SK-N-SH treated with all-trans-retinoic acid at 6 μM for 48 hours (cell line): ENCODE results near the gene SPATS2L.

Source experiments
- ARNTL ChIP-seq: fragments of 450-650 bp; formaldehyde crosslinking; IDR thresholded peaks from 2 replicates; pipeline ENCODE4 v1.5.0; 2020; ENCODE audit warnings: low read depth, mild to moderate bottlenecking, moderate library complexity, borderline replicate concordance
- BACH2 ChIP-seq: fragments of 250-450 bp; sonication (Bioruptor Pico); IDR thresholded peaks from 2 replicates; pipeline ENCODE4 v1.9.0; 2021; ENCODE audit warnings: mild to moderate bottlenecking, borderline replicate concordance
- CSDC2 ChIP-seq: fragments of 250-450 bp; sonication (Bioruptor Pico); IDR thresholded peaks from 2 replicates; pipeline ENCODE4 v1.5.0; 2020; ENCODE audit warnings: mild to moderate bottlenecking, moderate library complexity
- RARB ChIP-seq: fragments of 250-450 bp; sonication (Bioruptor Pico); IDR thresholded peaks from 2 replicates; pipeline ENCODE4 v1.8.0; 2021; ENCODE audit warnings: mild to moderate bottlenecking, moderate library complexity
- SNAI2 ChIP-seq: fragments of 250-450 bp; sonication (Bioruptor Pico); IDR thresholded peaks from 2 replicates; pipeline ENCODE4 v1.5.0; 2020; ENCODE audit warnings: mild to moderate bottlenecking, moderate library complexity
- TCF4 ChIP-seq: fragments of 250-450 bp; sonication (Bioruptor Pico); IDR thresholded peaks from 2 replicates; pipeline ENCODE4 v1.8.0; 2021; ENCODE audit warnings: mild to moderate bottlenecking, moderate library complexity, borderline replicate concordance
- TOX ChIP-seq: fragments of 250-450 bp; sonication (Bioruptor Pico); IDR thresholded peaks from 2 replicates; pipeline ENCODE4 v1.8.0; 2021; ENCODE audit warnings: mild to moderate bottlenecking, moderate library complexity, borderline replicate concordance
- ZC3H10 ChIP-seq: fragments of 250-450 bp; sonication (Bioruptor Pico); IDR thresholded peaks from 2 replicates; pipeline ENCODE4 v1.5.1; 2021; ENCODE audit warnings: mild to moderate bottlenecking, moderate library complexity
- ZFP3 ChIP-seq: fragments of 250-450 bp; sonication (Bioruptor Pico); IDR thresholded peaks from 2 replicates; pipeline ENCODE4 v1.5.0; 2020; ENCODE audit warnings: mild to moderate bottlenecking, moderate library complexity
- ZFP30 ChIP-seq: fragments of 450-650 bp; formaldehyde crosslinking; IDR thresholded peaks from 2 replicates; pipeline ENCODE4 v1.5.0; 2022; ENCODE audit warnings: mild to moderate bottlenecking, moderate library complexity
- TF ChIP-seq, protein P1 (sequence below): fragments of 250-450 bp; sonication (Bioruptor Pico); IDR thresholded peaks from 2 replicates; pipeline ENCODE4 v1.5.0; 2020; ENCODE audit warnings: mild to moderate bottlenecking, moderate library complexity
- TF ChIP-seq, protein P2 (sequence below): fragments of 250-450 bp; sonication (Bioruptor Pico); IDR thresholded peaks from 2 replicates; pipeline ENCODE4 v1.8.0; 2020; ENCODE audit warnings: mild to moderate bottlenecking, moderate library complexity, borderline replicate concordance
- TF ChIP-seq, protein P3 (sequence below): fragments of 250-450 bp; sonication (Bioruptor Pico); IDR thresholded peaks from 2 replicates; pipeline ENCODE4 v1.5.1; 2020; ENCODE audit warnings: low read depth, mild to moderate bottlenecking, moderate library complexity

DNA sequence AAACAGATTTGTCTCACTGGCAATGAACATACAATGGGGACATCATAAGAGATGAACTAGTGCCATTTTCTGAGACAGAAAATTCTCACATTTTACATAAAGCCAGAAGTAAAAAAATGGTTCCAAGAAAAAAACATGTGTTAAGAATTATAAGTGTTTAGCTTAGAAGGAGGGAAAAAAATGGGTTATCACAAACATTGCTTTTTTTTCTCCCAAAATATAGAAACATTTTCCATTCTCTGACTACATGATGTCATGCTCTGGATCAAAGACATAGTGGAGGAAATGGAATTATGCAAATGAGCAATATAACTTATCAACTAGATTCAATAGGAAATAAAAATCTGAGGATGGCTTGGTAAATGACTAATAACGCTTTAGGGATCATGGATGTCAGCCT lies 49.8 kb downstream of the SPATS2L start:
- no peak for TF ChIP-seq RARB (CRISPR knock-in tag)
- TF ChIP-seq, protein P1, sequence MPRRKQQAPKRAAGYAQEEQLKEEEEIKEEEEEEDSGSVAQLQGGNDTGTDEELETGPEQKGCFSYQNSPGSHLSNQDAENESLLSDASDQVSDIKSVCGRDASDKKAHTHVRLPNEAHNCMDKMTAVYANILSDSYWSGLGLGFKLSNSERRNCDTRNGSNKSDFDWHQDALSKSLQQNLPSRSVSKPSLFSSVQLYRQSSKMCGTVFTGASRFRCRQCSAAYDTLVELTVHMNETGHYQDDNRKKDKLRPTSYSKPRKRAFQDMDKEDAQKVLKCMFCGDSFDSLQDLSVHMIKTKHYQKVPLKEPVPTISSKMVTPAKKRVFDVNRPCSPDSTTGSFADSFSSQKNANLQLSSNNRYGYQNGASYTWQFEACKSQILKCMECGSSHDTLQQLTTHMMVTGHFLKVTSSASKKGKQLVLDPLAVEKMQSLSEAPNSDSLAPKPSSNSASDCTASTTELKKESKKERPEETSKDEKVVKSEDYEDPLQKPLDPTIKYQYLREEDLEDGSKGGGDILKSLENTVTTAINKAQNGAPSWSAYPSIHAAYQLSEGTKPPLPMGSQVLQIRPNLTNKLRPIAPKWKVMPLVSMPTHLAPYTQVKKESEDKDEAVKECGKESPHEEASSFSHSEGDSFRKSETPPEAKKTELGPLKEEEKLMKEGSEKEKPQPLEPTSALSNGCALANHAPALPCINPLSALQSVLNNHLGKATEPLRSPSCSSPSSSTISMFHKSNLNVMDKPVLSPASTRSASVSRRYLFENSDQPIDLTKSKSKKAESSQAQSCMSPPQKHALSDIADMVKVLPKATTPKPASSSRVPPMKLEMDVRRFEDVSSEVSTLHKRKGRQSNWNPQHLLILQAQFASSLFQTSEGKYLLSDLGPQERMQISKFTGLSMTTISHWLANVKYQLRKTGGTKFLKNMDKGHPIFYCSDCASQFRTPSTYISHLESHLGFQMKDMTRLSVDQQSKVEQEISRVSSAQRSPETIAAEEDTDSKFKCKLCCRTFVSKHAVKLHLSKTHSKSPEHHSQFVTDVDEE (CRISPR knock-in tag), result no peak
- no peak for TF ChIP-seq ZFP3 (CRISPR knock-in tag)
- TF ChIP-seq TCF4 (CRISPR knock-in tag), result no peak
- no peak for TF ChIP-seq ZFP30 (CRISPR knock-in tag)
- TF ChIP-seq, protein P2, sequence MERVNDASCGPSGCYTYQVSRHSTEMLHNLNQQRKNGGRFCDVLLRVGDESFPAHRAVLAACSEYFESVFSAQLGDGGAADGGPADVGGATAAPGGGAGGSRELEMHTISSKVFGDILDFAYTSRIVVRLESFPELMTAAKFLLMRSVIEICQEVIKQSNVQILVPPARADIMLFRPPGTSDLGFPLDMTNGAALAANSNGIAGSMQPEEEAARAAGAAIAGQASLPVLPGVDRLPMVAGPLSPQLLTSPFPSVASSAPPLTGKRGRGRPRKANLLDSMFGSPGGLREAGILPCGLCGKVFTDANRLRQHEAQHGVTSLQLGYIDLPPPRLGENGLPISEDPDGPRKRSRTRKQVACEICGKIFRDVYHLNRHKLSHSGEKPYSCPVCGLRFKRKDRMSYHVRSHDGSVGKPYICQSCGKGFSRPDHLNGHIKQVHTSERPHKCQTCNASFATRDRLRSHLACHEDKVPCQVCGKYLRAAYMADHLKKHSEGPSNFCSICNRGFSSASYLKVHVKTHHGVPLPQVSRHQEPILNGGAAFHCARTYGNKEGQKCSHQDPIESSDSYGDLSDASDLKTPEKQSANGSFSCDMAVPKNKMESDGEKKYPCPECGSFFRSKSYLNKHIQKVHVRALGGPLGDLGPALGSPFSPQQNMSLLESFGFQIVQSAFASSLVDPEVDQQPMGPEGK, result no peak
- TF ChIP-seq, protein P3, sequence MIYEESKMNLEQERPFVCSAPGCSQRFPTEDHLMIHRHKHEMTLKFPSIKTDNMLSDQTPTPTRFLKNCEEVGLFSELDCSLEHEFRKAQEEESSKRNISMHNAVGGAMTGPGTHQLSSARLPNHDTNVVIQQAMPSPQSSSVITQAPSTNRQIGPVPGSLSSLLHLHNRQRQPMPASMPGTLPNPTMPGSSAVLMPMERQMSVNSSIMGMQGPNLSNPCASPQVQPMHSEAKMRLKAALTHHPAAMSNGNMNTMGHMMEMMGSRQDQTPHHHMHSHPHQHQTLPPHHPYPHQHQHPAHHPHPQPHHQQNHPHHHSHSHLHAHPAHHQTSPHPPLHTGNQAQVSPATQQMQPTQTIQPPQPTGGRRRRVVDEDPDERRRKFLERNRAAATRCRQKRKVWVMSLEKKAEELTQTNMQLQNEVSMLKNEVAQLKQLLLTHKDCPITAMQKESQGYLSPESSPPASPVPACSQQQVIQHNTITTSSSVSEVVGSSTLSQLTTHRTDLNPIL (CRISPR knock-in tag), result no peak
- no peak for TF ChIP-seq SNAI2
- TF ChIP-seq BACH2 (CRISPR knock-in tag), result no peak
- no peak for TF ChIP-seq CSDC2
- TF ChIP-seq TOX (CRISPR knock-in tag), result no peak
- no peak for TF ChIP-seq ZC3H10 (CRISPR knock-in tag)
- no peak for TF ChIP-seq ARNTL
